PC-3 (cell line): Measurements from ENCODE around the gene STXBP5L. TPM values are rescaled to one million over a fixed set of nuclear protein-coding genes. Genes with fewer than 3 reads are reported as not detected.

ENCODE experiments used
- ATAC-seq: fragments of 200-7000 bp; cut with Tn5 transposase; 2 replicates; pipeline ENCODE4 v1.9.1; 2020; ENCODE audit warnings: mild to moderate bottlenecking, moderate library complexity
- BruUV-seq: library from RNA; stranded (reverse); fragments of 400-500 nt; replicated peaks from 2 replicates; lab custom pipeline; 2021; lab: Mats Ljungman, UMichigan
- CTCF ChIA-PET: fragments of 300-600 bp; sonication (Branson Sonifier 250); formaldehyde crosslinking; loops from one replicate; lab custom pipeline; 2022; ENCODE audit warnings: antibody characterized with exemption; lab: Charles Lee
- POLR2A ChIA-PET: fragments of 300-600 bp; sonication (Branson Sonifier 250); formaldehyde crosslinking; loops from one replicate; lab custom pipeline; 2022; ENCODE audit warnings: antibody characterized with exemption; ENCODE audit not compliant: unreplicated experiment; lab: Charles Lee
- DNase-seq: peaks from one replicate; pipeline ENCODE4 v3.0.0-alpha.2; 2015
- H2AFZ ChIP-seq: fragments of 300-600 bp; sonication (generic); 2 replicates; pipeline ENCODE4 v1.6.0; 2016; ENCODE audit warnings: antibody characterized with exemption, low read length
- H3F3A ChIP-seq: fragments of 300-600 bp; sonication (generic); one replicate; pipeline ENCODE4 v1.6.0; 2017; ENCODE audit warnings: antibody characterized with exemption, low read length, control low read depth, mild to moderate bottlenecking; ENCODE audit not compliant: unreplicated experiment
- H3K27ac ChIP-seq: fragments of 300-600 bp; sonication (generic); 2 replicates; pipeline ENCODE4 v1.5.1; 2016; ENCODE audit warnings: mild to moderate bottlenecking, low read length
- H3K27me3 ChIP-seq: fragments of 300-600 bp; sonication (generic); 2 replicates; pipeline ENCODE4 v1.6.1; 2016; ENCODE audit warnings: low read length, mixed read lengths
- H3K36me3 ChIP-seq: fragments of 300-600 bp; sonication (generic); 2 replicates; pipeline ENCODE4 v1.6.1; 2016; ENCODE audit warnings: low read depth, mixed run types, low read length, mixed read lengths
- H3K4me1 ChIP-seq: fragments of 300-600 bp; sonication (generic); 2 replicates; pipeline ENCODE4 v1.5.1; 2016; ENCODE audit warnings: low read length; ENCODE audit not compliant: insufficient read depth
- H3K4me2 ChIP-seq: fragments of 300-600 bp; sonication (generic); 2 replicates; pipeline ENCODE4 v1.6.0; 2016; ENCODE audit warnings: low read length
- H3K4me3 ChIP-seq: fragments of 300-600 bp; sonication (generic); 2 replicates; pipeline ENCODE4 v1.5.1; 2016; ENCODE audit warnings: mild to moderate bottlenecking, low read length, mixed read lengths
- H3K79me2 ChIP-seq: fragments of 300-600 bp; sonication (generic); 2 replicates; pipeline ENCODE4 v1.6.1; 2017; ENCODE audit warnings: low read length, mixed read lengths
- H3K9ac ChIP-seq: fragments of 300-600 bp; sonication (generic); 2 replicates; pipeline ENCODE4 v1.6.0; 2016; ENCODE audit warnings: mild to moderate bottlenecking, low read length
- H3K9me2 ChIP-seq: fragments of 300-600 bp; sonication (generic); replicated peaks from 2 replicates; pipeline ENCODE4 v1.6.1; 2016; ENCODE audit warnings: mixed run types, low read length, mixed read lengths
- H3K9me3 ChIP-seq: fragments of 300-600 bp; sonication (generic); 2 replicates; pipeline ENCODE4 v1.6.1; 2016; ENCODE audit warnings: low read length, mixed read lengths
- H4K20me1 ChIP-seq: fragments of 300-600 bp; sonication (generic); 2 replicates; pipeline ENCODE4 v1.6.1; 2016; ENCODE audit warnings: low read length, mixed read lengths
- EZH2 ChIP-seq: fragments of 300-600 bp; sonication (generic); IDR thresholded peaks from one replicate; pipeline ENCODE4 v1.6.1; 2017; ENCODE audit warnings: antibody characterized with exemption, mild to moderate bottlenecking, low read length; ENCODE audit not compliant: unreplicated experiment
- EZH2phosphoT487 ChIP-seq: fragments of 300-600 bp; sonication (generic); IDR thresholded peaks from 2 replicates; pipeline ENCODE4 v1.6.1; 2018; ENCODE audit warnings: mild to moderate bottlenecking, antibody characterized with exemption, low read length, borderline replicate concordance
- intact Hi-C: fragments of 100-400 bp; cut with micrococcal nuclease; formaldehyde crosslinking; loops from 2 replicates; pipeline ENCODE4 v1.9.0; 2023
- total RNA-seq: library from RNA; depleted of rRNA; stranded (reverse); fragments of >200 nt; gene quantifications from 2 replicates; pipeline ENCODE4 v1.2.3, GENCODE V29; 2014
- TF ChIP-seq, protein P1 (sequence below): fragments of 300-600 bp; sonication (generic); conservative IDR thresholded peaks from 2 replicates; pipeline ENCODE4 v1.5.1; 2017; ENCODE audit warnings: antibody characterized with exemption, low read depth, mild to moderate bottlenecking, low read length

Gene STXBP5L
- total RNA-seq, 1 experiment from 2014 or later = not detected

DNA sequence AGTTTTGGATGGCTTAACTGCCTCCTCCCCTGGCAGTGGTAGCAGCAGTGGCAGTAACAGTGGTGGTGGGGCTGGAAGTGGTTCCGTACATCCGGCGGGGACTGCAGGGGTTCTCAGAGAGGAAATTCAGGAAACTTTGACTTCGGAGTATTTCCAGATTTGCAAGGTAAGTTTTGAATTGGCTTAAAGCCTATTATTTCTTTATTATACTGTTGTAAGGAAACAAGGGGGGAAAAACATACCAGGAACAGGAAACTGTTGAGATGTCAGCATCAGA, 1.5 kb downstream of the STXBP5L start:
- Histone ChIP-seq H3K4me2 (no peak overlapping the region), H3K36me3 (no peaks in the 10 kb centered on the region), H3K9ac (no peak overlapping the region), H3K27ac (no peak overlapping the region), H3K79me2 (no peaks in the 10 kb centered on the region), H3K4me3 (no peak overlapping the region), H2AFZ (no peak overlapping the region), H4K20me1 (peaks cover 9% of the 10 kb centered on the region; the same call in 1 of the 2 replicates), H3K27me3 (peaks cover 89% of the 10 kb centered on the region), H3K9me2 (no peaks in the 10 kb centered on the region), H3K4me1 (no peaks in the 10 kb centered on the region; the same call in 1 of the 2 replicates), H3K9me3 (no peaks in the 10 kb centered on the region), H3F3A (no peaks in the 10 kb centered on the region)
- ChIA-PET POLR2A (no interaction called here), CTCF (no interaction called here)
- no peak for DNase-seq
- intact Hi-C loops = no loop called here
- BruUV-seq = no TSS peak
- no peak for ATAC-seq
- TF ChIP-seq EZH2 (no peak), EZH2phosphoT487 (no peak)
- TF ChIP-seq, protein P1, sequence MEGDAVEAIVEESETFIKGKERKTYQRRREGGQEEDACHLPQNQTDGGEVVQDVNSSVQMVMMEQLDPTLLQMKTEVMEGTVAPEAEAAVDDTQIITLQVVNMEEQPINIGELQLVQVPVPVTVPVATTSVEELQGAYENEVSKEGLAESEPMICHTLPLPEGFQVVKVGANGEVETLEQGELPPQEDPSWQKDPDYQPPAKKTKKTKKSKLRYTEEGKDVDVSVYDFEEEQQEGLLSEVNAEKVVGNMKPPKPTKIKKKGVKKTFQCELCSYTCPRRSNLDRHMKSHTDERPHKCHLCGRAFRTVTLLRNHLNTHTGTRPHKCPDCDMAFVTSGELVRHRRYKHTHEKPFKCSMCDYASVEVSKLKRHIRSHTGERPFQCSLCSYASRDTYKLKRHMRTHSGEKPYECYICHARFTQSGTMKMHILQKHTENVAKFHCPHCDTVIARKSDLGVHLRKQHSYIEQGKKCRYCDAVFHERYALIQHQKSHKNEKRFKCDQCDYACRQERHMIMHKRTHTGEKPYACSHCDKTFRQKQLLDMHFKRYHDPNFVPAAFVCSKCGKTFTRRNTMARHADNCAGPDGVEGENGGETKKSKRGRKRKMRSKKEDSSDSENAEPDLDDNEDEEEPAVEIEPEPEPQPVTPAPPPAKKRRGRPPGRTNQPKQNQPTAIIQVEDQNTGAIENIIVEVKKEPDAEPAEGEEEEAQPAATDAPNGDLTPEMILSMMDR = no peak

DNA sequence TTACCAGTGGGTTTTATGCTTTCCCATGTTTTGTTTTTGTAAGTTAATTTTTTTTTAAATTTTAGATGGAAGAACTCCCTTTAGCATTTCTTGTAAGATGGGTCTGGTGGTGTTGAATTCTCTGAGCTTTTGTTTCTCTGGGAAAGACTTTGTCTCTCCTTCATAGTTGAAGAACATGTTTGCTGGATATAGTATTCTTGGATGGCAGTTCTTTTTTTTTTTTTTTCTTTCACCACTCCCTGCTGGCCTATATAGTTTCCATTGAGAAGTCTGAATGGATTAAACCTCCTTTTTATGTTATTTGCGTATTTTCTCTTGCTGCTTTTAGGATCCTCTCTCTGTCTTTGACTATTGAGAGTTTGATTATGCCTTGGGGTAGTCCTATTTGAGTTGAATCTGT, 18.1 kb downstream of the STXBP5L start:
- H2AFZ ChIP-seq = no peak overlapping the region
- DNase-seq = no peak
- H3K9me2 ChIP-seq = no peaks in the 10 kb centered on the region
- no peaks in the 10 kb centered on the region for H3K4me1 ChIP-seq
- intact Hi-C loops = no loop called here
- H3K27ac ChIP-seq = no peak overlapping the region
- no TSS peak for BruUV-seq
- no peak overlapping the region for H3K4me3 ChIP-seq
- ChIA-PET POLR2A (no interaction called here), CTCF (no interaction called here)
- no peak overlapping the region for H3K4me2 ChIP-seq
- no peaks in the 10 kb centered on the region for H3F3A ChIP-seq
- H3K9me3 ChIP-seq = peaks cover 18% of the 10 kb centered on the region; the same call in 1 of the 2 replicates
- H3K9ac ChIP-seq = no peak overlapping the region
- no peak for TF ChIP-seq EZH2
- no peak for TF ChIP-seq EZH2phosphoT487
- TF ChIP-seq, protein P1 = no peak
- no peaks in the 10 kb centered on the region for H3K36me3 ChIP-seq
- no peaks in the 10 kb centered on the region for H4K20me1 ChIP-seq
- no peaks in the 10 kb centered on the region for H3K79me2 ChIP-seq
- ATAC-seq = no peak
- peaks cover 4% of the 10 kb centered on the region; the same call in 1 of the 2 replicates for H3K27me3 ChIP-seq

DNA sequence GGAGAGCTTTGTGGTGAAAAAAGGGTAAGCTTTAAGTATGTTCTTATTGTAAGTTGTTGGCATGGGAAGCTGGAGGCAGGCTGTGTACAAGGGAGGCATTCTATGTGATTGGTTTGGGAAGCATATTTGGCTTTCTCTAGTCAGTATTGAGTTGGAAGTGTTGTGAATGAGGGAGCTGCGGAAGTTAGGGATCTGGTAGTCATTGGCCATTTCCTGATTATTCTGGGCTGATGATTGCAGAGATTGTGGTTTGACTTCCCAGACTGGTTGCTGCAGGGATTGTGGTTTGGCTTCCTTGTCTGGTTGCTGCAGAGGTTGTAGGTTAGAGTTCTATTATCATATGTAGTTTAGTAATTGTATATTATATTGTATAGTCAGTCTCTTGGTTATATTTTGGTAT, 21.0 kb downstream of the STXBP5L start:
- H3K4me2 ChIP-seq = no peak overlapping the region
- H3K4me3 ChIP-seq = no peak overlapping the region
- intact Hi-C loops = no loop called here
- no peak overlapping the region for H3K9ac ChIP-seq
- H3K9me2 ChIP-seq = no peaks in the 10 kb centered on the region
- no peaks in the 10 kb centered on the region for H3K4me1 ChIP-seq
- 0 out of 2 replicates have a peak, but pooled peaks cover under 1% of the 10 kb centered on the region for H3K27me3 ChIP-seq
- ChIA-PET POLR2A (no interaction called here), CTCF (no interaction called here)
- DNase-seq (peak; percentile 56), ATAC-seq (no peak; the same call in 1 of the 2 replicates)
- no peaks in the 10 kb centered on the region for H3K36me3 ChIP-seq
- H3K9me3 ChIP-seq = peaks cover 18% of the 10 kb centered on the region; the same call in 1 of the 2 replicates
- no peak overlapping the region for H3K27ac ChIP-seq
- BruUV-seq = no TSS peak
- no peaks in the 10 kb centered on the region for H4K20me1 ChIP-seq
- H3K79me2 ChIP-seq = no peaks in the 10 kb centered on the region
- H2AFZ ChIP-seq = no peak overlapping the region
- TF ChIP-seq EZH2 (no peak), EZH2phosphoT487 (no peak)
- TF ChIP-seq, protein P1 = no peak
- H3F3A ChIP-seq = no peaks in the 10 kb centered on the region
